OCI-M2 (cell line): ENCODE results near the gene CAMKV.

Source experiments
- DNase-seq: peaks from one replicate; lab custom pipeline; 2025; ENCODE audit not compliant: unreplicated experiment; lab: John Stamatoyannopoulos, UW

The CAMKV gene

DNA sequence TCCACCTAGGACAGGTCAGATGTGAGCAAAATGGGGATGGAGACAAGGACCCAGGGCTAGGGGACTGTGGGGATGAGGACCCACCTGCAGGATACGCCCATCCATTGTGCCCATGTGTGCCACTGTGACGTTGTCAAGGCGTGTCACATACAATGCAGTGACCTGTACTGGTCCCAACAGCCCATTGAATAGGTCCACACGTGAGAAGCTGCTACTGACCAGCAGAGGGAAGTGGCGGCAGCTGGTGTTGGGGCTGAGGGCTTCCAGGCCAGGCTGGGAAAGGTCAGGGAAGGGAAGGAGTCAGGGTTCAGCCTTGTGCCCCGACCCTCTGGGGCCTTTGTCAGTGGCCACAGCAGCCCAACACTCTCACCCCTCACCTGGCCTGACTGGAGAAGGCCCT, 29.3 kb upstream of the CAMKV start:
- no peak for DNase-seq

DNA sequence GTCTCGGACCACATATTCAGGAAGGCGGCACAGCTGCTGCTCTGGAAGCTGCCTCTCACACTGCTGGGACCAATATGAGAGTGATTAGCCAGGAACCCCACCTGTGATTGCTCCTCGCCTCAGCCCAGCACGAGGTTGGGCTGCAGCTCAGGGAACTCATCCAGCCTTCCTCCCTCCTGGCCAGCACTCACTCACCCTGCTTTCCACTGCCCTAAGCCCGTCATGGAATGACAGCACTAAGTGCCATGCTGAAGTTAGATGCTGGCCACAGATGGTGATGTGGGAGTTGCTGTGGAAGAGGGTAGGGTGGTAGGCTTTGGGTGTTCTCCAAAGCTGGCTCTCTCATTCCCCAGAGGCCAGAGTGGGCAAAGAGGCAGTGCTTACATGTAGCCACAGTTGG, 26.6 kb upstream of the CAMKV start:
- DNase-seq = no peak

DNA sequence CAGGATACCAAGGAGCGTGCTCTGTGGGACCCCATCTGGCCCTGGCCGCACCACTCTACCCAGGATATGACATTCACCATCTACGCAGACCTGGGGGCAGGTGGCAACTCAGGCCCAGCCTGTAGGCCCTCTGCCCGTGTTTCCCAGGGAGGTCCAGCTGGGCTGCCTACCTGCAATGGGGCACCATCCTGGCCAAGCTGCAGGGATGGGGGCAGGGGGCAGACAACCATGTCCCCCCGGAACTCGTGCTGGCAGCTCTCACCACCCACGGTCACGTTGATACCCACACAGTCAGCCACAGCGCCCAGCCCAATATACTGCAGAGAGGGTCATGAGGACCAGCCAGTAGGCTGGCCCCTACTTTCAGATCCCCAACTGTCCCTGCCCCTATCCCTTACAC, 26.1 kb upstream of the CAMKV start:
- no peak for DNase-seq

DNA sequence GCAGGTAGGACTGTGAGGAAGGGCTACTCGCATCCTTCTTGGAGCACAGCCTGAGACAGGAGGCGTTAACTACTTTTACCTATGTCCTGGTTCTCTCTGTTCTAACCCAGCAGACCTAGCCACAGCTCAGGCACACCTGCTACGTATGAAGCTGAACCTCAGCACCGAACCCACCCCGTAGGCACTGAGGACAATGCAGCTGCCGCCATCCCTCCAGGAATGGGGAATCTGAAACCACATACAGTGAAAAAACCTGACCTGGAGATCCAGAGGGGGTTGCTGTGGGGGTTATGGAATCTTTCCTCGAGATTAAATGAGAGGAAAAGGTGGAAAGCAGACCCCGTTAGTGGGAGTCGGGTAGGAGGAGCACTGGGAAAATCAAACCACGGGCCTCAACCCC, 19.6 kb upstream of the CAMKV start:
- no peak for DNase-seq

DNA sequence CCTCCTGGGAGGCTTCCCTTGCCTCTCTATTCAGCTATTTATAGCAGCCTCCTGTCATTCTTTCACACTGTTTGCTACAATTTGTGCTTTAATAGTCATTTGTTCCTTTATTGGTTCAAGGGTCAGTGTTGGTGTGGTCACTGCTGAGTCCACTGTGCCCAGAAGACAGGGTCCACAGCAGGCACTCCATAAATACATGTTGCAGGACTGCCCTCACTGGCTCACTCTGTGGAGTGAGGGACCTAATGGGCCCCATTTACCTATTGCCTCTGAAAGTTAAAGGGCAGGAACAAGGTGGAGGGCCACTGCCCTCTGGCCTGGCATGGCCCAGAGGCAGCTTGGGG, 17.2 kb upstream of the CAMKV start:
- no peak for DNase-seq

DNA sequence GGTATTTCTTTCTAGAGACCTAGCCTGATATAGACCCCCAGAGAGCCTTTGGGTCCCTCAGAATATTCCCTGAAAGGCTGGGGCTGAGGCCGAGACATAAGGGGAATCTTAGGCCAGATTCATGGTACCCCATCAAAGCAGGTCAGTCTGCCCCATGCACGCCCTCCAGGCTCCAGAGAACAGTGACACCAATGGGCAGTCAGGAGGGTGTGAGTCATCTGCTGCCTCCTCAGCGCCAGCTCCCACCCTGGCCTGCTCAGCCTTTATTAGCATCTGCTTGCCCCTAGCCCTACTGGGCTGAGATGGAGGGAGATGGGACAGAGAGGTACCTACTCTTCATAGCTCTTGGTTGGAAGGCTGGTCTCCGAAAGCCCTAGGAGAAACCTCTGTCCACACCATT, 14.3 kb upstream of the CAMKV start:
- DNase-seq = no peak

DNA sequence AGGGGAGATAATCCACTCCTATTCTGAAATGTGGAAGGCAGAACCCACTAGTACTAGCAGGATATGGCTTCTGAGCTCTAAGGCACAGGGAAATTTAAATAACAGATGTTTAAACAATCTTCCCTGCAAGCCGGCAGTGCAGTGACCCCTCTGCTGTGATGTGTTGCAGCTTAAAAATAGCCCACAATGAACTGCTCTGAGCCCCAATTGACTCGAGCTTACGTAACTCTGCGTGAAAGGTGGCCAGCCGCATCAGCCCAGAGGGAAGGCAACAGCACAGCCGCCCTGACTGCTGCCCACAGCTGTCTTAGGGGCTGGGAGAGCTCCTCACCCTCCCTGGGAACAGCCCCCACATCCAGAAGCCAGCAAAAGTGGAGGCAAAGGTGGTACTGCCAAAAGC, 12.5 kb upstream of the CAMKV start:
- DNase-seq = no peak

DNA sequence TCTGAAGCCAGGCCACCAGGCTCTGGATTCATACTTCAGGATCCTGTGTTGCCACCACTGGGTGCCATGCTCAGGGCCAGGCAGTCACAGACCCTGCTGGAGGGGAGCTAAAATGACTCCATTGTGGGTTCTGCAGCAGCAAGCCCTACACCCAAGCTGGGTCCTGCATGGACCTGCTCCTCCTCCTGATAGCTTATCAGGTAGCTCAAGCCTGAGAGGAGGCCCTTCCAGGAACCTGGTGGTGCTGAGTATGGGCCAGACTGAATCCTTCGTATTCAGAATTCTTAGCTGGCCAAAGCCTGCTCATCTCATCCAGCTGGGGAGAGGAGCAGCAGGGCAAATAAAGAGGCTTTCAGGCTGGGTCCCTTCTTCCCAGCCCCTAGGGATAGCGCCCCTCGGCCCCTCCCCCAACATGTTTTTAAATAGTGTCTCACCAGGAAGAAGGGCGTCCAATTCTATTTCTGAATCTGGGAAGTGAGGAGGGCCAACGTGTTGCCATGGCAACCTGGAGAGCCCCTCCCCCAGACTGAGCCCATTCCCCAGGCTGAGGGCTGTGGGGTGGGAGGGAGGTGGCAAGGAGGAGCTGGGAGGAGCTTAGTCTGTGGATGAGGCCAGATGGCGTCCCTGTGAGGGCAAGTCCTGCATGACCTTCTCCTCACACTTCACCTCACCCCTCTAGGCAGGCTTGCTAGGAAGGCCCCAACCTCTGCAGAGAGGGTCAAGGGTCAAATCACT, 11.0 kb upstream of the CAMKV start:
- no peak for DNase-seq

DNA sequence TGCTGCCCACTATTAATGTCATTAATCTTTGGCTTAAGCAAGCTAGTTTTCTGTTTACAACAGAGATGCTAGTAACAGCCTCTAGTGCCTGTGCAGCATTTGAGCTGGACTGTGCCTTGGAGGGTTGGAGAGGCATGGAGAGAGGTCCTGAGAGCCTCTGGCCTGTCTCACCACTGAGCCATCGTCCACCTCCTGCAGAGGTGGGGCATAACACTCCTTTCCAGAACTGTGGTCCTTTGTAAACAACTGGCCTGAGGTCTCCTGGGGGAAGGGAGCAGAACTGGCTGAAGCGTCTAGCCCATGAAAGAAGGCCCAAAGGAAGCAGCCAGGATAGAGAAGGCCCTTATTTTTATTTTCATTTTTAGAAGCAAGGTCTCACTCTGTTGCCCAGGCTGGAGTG, 10.0 kb upstream of the CAMKV start:
- DNase-seq = no peak

DNA sequence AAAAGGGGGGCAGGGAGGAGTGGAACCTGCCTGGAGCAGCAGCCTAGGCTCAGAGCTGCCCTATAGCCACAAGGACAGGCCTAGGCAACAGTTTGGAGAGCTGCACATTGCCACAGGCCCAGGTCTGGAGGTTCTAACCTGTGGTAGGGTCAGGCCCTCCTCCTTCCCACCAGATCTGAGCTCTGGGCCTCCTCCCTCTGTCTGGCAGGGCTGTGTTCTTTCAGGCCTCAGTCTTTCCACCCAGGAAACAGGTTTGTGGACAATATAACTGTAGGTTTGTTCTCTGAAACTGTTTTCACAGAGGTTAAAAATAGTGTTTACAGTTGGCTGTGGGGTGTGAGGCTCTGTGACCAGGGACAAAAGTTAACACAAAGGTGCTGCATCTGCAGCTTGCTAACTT, 9.0 kb upstream of the CAMKV start:
- DNase-seq = no peak

DNA sequence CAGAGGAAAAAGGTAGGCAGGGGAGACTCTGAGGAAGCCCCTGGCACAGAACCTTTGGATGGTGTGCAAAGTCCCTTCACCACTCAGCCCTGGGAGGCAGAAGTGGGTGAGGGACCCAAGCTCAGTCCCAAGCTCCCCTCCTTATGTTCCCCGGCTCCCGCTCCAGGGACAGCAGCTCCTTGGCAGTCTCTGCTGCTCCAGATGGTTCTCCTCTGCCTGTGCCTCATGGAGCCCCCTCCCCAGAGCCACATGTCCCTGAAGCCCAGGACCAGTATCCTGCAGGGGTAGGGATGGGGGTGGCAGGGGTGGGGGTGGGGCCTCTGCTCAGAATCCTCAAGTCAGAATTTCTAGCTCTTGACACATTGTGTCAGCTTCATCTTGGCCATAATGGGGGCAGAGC, 8.0 kb upstream of the CAMKV start:
- no peak for DNase-seq

DNA sequence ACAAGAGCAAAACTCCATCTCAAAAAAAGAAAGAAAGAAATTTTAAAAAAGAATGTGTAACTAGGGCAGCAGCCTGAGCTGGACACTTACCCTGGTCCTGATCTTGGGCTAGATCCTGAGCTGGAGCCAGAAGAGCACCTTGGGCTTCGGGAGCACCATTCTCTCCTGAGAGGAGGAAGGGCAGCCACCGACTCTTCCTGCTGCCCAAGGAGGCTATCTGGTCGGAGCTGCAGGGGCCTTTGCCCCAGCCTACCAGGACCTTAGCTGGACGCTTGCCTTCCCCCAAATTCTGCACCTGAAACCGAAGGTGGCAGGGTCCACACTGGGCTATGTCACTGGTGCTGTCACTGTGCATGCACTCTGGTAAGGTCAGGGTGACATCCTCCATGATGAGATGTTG, 6.9 kb upstream of the CAMKV start:
- no peak for DNase-seq

DNA sequence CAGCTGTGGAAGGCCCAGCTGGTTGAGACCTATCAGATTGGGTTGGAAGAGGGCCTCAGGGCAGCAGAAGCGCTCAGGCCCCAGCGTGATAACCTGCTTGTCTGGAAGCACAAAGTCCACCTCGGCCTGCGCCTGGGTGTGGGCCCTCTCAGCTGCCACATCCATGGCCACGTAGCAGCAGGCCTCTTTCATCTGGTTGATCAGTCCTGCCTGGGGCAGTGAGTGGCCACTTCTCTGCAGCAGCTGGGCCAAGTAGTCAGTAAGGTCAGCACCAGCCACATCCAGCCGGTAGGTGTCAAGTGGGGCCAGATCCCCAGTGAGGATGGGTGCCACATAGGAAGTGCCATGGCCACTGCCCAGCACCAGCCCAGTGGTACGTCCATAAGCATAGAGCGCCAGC, 3.9 kb upstream of the CAMKV start:
- DNase-seq = no peak

DNA sequence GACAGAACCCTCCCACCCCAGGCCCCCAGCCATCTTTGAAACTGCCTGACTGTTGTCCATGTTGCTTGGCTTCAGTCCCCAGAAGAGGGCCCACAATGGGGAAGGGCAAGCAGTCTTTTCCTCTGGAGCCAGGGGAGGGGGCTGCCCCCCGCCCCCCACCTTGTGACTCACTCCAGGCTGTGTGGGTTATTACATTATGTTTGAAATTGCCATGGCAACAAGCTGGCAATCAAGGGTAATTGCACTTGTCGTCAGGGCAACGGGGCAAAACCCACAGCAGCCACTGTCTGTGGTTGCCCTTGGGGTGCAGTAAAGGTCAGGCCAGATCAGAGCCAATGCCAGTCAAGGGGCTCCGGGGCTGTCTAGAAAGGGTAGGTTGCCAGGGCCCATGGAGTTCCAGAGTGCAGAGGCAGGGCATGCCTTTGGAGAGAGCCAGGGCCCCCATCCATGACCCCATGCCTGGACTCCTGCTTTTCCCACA, 3.1 kb upstream of the CAMKV start:
- DNase-seq = no peak

DNA sequence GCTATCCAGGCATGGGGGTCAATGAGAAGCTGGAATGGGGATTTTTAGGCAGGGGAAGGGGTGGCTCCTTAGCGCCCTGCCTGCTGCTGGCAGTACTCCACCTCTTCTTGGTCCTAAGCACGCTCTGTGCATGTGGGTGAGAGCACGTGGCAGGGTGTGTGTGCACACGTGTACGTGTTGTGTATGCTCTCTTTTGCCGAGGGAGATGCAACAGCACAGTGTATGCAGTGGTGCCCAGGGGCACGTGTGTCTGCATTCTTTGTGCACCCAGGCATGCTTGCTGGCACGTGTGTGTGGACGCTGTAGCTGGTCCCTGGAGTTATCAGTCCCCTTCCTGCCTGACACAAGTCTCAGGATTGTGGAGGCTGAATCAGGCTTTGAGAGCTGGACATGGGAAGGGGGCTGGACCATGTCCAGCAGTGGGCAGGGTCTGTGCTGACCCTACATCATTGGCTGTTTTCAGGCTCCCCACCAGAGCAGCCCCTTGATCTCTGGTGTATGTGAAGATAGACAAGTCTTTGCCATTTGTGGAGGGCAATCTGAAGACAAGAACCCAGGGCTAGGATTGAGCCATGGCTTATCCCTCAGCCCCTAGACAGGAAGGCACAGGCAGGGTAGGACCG, 1.9 kb upstream of the CAMKV start:
- no peak for DNase-seq

DNA sequence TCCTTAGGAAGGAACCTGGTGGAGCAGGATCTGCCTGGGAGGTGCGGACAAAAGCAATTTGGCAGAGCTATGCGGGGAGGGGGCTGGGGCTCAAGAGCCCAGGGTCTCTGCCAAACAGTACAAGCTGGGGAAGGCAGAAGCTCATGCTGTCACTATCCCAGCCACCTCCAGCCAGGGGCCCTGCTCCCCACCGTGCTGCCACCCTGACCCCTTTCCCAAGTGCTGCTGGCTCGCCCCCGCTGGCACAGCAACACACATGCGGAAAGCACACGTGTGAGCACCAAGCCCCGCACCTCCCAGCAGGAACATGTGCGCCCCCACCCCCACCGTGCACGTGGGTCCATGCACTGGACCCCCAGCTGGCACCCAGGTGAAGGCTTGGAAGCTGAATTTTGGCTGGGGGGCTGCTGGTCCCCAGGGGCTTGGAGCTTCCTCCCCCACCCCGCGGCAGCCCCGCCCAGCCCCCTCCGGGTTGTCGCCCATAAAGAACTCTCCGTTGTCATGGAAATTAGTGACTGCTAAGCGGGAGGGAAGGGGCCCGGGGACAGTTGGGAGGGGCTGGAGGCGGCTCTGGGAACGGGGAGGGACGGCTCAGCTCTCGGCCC, 742 bp downstream of the CAMKV start:
- DNase-seq = no peak

DNA sequence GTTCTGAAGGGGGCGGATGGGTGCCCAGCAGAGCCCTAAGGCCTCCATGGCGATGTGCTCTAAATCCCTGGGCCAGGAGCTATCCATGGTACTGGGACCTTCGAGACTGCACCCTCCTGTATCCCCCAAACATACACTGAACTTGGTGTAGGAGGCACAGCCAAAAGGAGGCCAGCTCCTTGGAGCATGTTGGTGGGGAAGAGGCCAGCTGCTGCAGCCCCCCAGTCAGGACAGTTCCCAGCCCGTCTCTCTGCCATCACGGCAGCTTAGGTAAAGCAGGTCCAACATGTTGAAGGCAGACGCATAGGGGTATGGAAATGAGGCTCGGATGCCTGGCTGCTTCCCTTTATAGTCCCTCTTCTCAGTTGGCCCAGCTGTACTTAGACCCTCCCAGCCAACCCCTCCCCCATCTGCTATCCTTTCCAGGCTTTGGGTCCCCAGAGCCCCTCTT, 1.8 kb downstream of the CAMKV start:
- no peak for DNase-seq

DNA sequence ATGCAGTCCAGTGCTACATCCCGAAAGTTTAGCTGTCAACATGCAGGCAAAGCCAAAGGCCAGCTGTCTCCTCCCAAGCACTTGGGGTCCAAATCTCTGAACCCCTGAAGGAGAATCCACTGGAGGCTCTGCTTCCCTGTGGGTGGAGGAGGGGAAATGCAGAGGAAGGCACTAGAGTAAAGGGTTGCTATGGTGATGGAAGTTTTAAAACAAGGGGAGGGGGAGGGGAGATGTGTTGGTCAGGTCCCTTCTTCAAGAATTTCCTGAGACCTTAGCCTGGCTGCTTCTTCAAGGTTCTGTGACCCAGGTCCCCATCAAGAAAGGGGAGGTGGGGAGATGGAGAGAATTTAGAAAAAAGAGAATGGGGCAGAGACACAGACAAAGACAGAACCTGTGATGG, 2.3 kb downstream of the CAMKV start:
- DNase-seq = no peak

DNA sequence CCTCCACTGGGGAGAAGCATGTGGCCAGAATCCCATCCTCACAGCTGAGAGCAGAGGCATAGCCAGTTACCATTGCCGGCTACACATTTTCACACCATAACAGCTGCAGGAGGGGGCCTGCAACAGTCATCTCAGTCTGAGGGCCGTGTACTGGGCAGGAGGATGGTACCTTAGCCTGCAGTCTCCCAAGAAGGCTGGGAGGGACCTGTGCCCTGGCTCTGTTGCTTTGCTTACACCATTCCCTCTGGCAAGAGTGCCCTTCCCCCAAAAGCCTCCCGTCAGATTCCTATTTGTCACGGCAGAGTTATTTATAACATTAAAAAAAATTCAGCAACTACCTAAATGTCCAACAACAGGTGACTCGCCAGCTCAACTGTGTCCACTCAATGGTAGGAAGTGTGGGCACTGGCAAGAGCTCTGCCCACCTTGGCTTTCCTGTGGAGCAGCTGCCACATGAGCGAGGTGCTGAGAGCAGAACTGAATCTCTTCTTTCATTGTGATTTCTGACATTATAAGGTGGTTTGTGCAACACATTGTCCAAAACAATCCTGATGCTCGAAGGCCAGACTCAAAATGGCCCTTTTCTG, 4.4 kb downstream of the CAMKV start:
- DNase-seq = no peak

DNA sequence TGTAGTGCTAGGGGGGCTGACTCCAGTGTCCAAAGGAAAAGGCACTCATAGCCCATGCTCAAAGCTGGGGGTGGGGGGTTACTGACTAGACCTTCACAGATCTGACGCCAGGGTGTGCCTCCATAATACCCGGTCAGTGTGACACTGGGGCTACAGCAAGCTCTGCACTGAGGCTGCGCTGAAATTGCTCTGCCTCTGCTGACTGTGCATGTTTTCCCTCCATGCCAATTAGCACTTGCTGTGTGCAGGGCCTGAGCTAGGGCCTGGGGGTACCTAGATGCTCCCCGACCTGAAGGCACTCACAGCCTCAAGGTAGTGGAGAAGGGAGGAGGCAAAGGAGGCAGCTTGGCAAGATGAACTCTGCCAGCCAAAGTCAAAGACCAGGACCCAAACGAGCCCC, 5.2 kb downstream of the CAMKV start:
- DNase-seq = no peak

DNA sequence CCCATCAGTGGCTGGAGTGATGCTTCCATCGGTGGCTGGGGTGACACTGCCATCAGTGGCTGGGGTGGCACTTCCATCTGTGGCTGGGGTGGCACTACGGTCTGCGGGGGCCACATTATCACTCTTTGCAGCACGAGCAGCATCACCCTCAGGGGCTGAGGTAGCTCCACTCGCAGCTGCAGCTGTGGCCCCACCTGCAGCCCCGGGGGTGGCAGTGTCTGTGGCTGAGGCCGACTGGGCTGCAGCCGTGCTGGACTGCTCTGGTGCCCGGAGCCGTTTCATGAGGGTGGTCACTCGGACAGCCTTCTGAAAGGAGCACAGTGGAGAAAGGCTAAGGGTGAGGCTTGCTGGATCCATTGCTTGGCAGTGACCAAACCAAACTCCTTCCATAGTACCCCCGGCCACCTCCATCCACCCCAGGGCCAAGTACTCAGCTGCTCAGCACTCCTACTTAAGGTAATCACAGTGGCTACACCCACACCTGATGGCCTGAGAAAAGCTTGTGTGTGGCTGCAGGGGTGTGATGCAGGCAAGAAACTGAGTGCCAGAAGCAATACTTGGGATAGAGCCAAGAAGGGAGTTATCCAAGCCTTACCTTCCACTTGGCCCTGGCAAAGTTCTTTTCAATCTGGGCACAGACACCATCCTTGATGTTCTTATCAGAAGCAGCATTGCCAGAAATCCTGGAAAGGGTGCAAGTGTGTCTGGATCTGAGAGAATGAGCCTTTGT, 10.0 kb downstream of the CAMKV start:
- no peak for DNase-seq
